NCI-H2107 treated with DMSO at 0.1 percent for 48 hours (cell line): ENCODE measurements around the gene DIABLO.
"Not testable (repeated sequence)": the region's sequence is repeated elsewhere in the genome, so short reads cannot be mapped to it uniquely, and the experiment has no call there.

Experiments used
- DNase-seq: peaks from one replicate; lab custom pipeline; 2025; ENCODE audit not compliant: unreplicated experiment; lab: John Stamatoyannopoulos, UW

Gene DIABLO

GRCh38 chr12:122215771-122216170, 10.1 kb downstream of the DIABLO start:
- no peak for DNase-seq

GRCh38 chr12:122208073-122208820, 17.6 kb downstream of the DIABLO start:
- no peak for DNase-seq

- DNase-seq: no peak
Observed at GRCh38 chr12:122207391-122207790, 18.5 kb downstream of the DIABLO start.

GRCh38 chr12:122206976-122207375, 18.9 kb downstream of the DIABLO start:
- DNase-seq: no peak

GRCh38 chr12:122206111-122206881, 19.6 kb downstream of the DIABLO start:
- no peak for DNase-seq

- DNase-seq: no peak
Observed at GRCh38 chr12:122205053-122205925, 20.6 kb downstream of the DIABLO start.

- DNase-seq: no peak
Observed at GRCh38 chr12:122204167-122205052, 21.4 kb downstream of the DIABLO start.

- no peak for DNase-seq
Observed at GRCh38 chr12:122203301-122204166, 22.3 kb downstream of the DIABLO start, which contains the start of gene B3GNT4. Gene B3GNT4, plus strand, starts transcription at chr12:122203709. Its CDS starts 910 bp downstream, at chr12:122204619.

GRCh38 chr12:122202811-122203210, 23.0 kb downstream of the DIABLO start:
- DNase-seq: not testable (repeated sequence)

- no peak for DNase-seq
Observed at GRCh38 chr12:122202017-122202416, 23.8 kb downstream of the DIABLO start.

GRCh38 chr12:122201381-122201780, 24.5 kb downstream of the DIABLO start:
- DNase-seq: no peak

GRCh38 chr12:122200541-122201175, 25.2 kb downstream of the DIABLO start:
- no peak for DNase-seq

- no peak for DNase-seq
Observed at GRCh38 chr12:122199484-122200355, 26.1 kb downstream of the DIABLO start.

- no peak for DNase-seq
Observed at GRCh38 chr12:122197612-122197966, 28.3 kb downstream of the DIABLO start.

- no peak for DNase-seq
Observed at GRCh38 chr12:122195405-122195804, 30.4 kb downstream of the DIABLO start.

- DNase-seq: no peak
Observed at GRCh38 chr12:122194804-122195203, 31.0 kb downstream of the DIABLO start.

GRCh38 chr12:122192441-122192840, 33.4 kb downstream of the DIABLO start:
- DNase-seq: no peak
